DOHH2 (cell line): ENCODE data around the gene ETNPPL.

Source experiments
- H3F3A ChIP-seq: fragments of 200-600 bp; sonication (generic), shearing (Covaris generic); 2 replicates; pipeline ENCODE4 v1.6.0; 2016; ENCODE audit warnings: antibody characterized with exemption, mild to moderate bottlenecking; ENCODE audit not compliant: control insufficient read depth, insufficient read depth
- H3K27ac ChIP-seq: fragments of 200-600 bp; sonication (generic); 2 replicates; pipeline ENCODE4 v1.5.1; 2014; ENCODE audit warnings: low read depth, mild to moderate bottlenecking, low read length, moderate library complexity
- H3K27me3 ChIP-seq: fragments of 200-600 bp; sonication (generic); 2 replicates; pipeline ENCODE4 v1.6.1; 2014; ENCODE audit warnings: mild to moderate bottlenecking, low read length, mixed read lengths; ENCODE audit not compliant: control insufficient read depth
- H3K36me3 ChIP-seq: fragments of 200-600 bp; sonication (generic); 2 replicates; pipeline ENCODE4 v1.6.1; 2014; ENCODE audit warnings: mild to moderate bottlenecking, low read length, moderate library complexity, mixed read lengths; ENCODE audit not compliant: control insufficient read depth
- H3K4me1 ChIP-seq: fragments of 200-600 bp; sonication (generic); 2 replicates; pipeline ENCODE4 v1.6.1; 2014; ENCODE audit warnings: mild to moderate bottlenecking, low read length, mixed read lengths; ENCODE audit not compliant: control insufficient read depth
- H3K4me2 ChIP-seq: fragments of 200-600 bp; sonication (generic); 2 replicates; pipeline ENCODE4 v1.6.0; 2014; ENCODE audit warnings: mild to moderate bottlenecking, low read length, moderate library complexity
- H3K4me3 ChIP-seq: fragments of 200-600 bp; sonication (generic); 2 replicates; pipeline ENCODE4 v1.5.1; 2014; ENCODE audit warnings: mild to moderate bottlenecking, low read length, mixed read lengths
- H3K79me2 ChIP-seq: fragments of 200-600 bp; sonication (generic); 2 replicates; pipeline ENCODE4 v1.6.1; 2014; ENCODE audit warnings: mild to moderate bottlenecking, low read length, mixed read lengths; ENCODE audit not compliant: control insufficient read depth
- H3K9me2 ChIP-seq: fragments of 200-600 bp; sonication (generic); replicated peaks from 2 replicates; pipeline ENCODE4 v1.6.1; 2014; ENCODE audit warnings: mild to moderate bottlenecking, low read length, mixed read lengths; ENCODE audit not compliant: control insufficient read depth
- H3K9me3 ChIP-seq: fragments of 200-600 bp; sonication (generic); 2 replicates; pipeline ENCODE4 v1.6.1; 2014; ENCODE audit warnings: antibody characterized with exemption, low read length, mixed read lengths; ENCODE audit not compliant: control insufficient read depth, insufficient read depth
- H4K20me1 ChIP-seq: fragments of 200-600 bp; sonication (generic); 2 replicates; pipeline ENCODE4 v1.6.0; 2014; ENCODE audit warnings: low read depth, mild to moderate bottlenecking, antibody characterized with exemption, low read length, moderate library complexity; ENCODE audit not compliant: control insufficient read depth, insufficient read depth
- CTCF ChIP-seq: fragments of 200-600 bp; sonication (generic); IDR thresholded peaks from one replicate; pipeline ENCODE4 v1.5.1; 2014; ENCODE audit warnings: antibody characterized with exemption, mild to moderate bottlenecking, low read depth, low read length; ENCODE audit not compliant: poor library complexity, severe bottlenecking
- EZH2phosphoT487 ChIP-seq: fragments of 200-600 bp; sonication (generic); IDR thresholded peaks from 2 replicates; pipeline ENCODE4 v1.6.1; 2017; ENCODE audit warnings: borderline replicate concordance, mild to moderate bottlenecking, antibody characterized with exemption, low read length, moderate library complexity, mixed read lengths

The ETNPPL gene

GRCh38 chr4:108749119-108749518 lies 13.7 kb downstream of the ETNPPL start:
- H3K27me3 ChIP-seq, result peaks cover 2% of the 10 kb centered on the region; the same call in 1 of the 2 replicates

GRCh38 chr4:108746511-108746910 lies 16.3 kb downstream of the ETNPPL start:
- no peaks in the 10 kb centered on the region for H3K4me1 ChIP-seq
- H3K4me2 ChIP-seq, result no peak overlapping the region
- H3F3A ChIP-seq, result no peaks in the 10 kb centered on the region
- H3K9me2 ChIP-seq, result no peaks in the 10 kb centered on the region
- no peak overlapping the region for H3K27ac ChIP-seq
- no peaks in the 10 kb centered on the region for H3K9me3 ChIP-seq
- no peaks in the 10 kb centered on the region for H4K20me1 ChIP-seq
- no peak for TF ChIP-seq EZH2phosphoT487
- TF ChIP-seq CTCF, result no peak
- H3K36me3 ChIP-seq, result no peaks in the 10 kb centered on the region
- H3K4me3 ChIP-seq, result no peak overlapping the region
- peaks cover 2% of the 10 kb centered on the region; the same call in 1 of the 2 replicates for H3K27me3 ChIP-seq
- no peaks in the 10 kb centered on the region for H3K79me2 ChIP-seq

More at GRCh38 chr4:108749119-108749518, 13.7 kb downstream of the ETNPPL start:
- Histone ChIP-seq H3K36me3 (no peaks in the 10 kb centered on the region), H4K20me1 (no peaks in the 10 kb centered on the region), H3F3A (no peaks in the 10 kb centered on the region), H3K4me1 (no peaks in the 10 kb centered on the region), H3K9me3 (no peaks in the 10 kb centered on the region), H3K4me2 (no peak overlapping the region), H3K79me2 (no peaks in the 10 kb centered on the region), H3K9me2 (no peaks in the 10 kb centered on the region), H3K27ac (no peak overlapping the region), H3K4me3 (no peak overlapping the region)
- no peak for TF ChIP-seq EZH2phosphoT487

GRCh38 chr4:108744307-108744706 lies 18.5 kb downstream of the ETNPPL start:
- H4K20me1 ChIP-seq, result no peaks in the 10 kb centered on the region
- H3K9me3 ChIP-seq, result no peaks in the 10 kb centered on the region
- no peak overlapping the region for H3K4me2 ChIP-seq
- H3K27ac ChIP-seq, result no peak overlapping the region
- TF ChIP-seq EZH2phosphoT487 (no peak), CTCF (no peak)
- H3F3A ChIP-seq, result no peaks in the 10 kb centered on the region
- no peaks in the 10 kb centered on the region for H3K79me2 ChIP-seq
- H3K9me2 ChIP-seq, result no peaks in the 10 kb centered on the region
- peaks cover 2% of the 10 kb centered on the region; the same call in 1 of the 2 replicates for H3K27me3 ChIP-seq
- no peaks in the 10 kb centered on the region for H3K36me3 ChIP-seq
- H3K4me3 ChIP-seq, result no peak overlapping the region
- H3K4me1 ChIP-seq, result no peaks in the 10 kb centered on the region

GRCh38 chr4:108742451-108743420 lies 20.1 kb downstream of the ETNPPL start:
- TF ChIP-seq CTCF (no peak), EZH2phosphoT487 (no peak)
- H3K4me2 ChIP-seq, result no peak overlapping the region
- no peaks in the 10 kb centered on the region for H3K79me2 ChIP-seq
- H3K36me3 ChIP-seq, result no peaks in the 10 kb centered on the region
- H3F3A ChIP-seq, result no peaks in the 10 kb centered on the region
- H3K4me1 ChIP-seq, result no peaks in the 10 kb centered on the region
- H3K27me3 ChIP-seq, result peaks cover 2% of the 10 kb centered on the region; the same call in 1 of the 2 replicates
- H4K20me1 ChIP-seq, result no peaks in the 10 kb centered on the region
- no peaks in the 10 kb centered on the region for H3K9me3 ChIP-seq
- H3K9me2 ChIP-seq, result no peaks in the 10 kb centered on the region
- H3K4me3 ChIP-seq, result no peak overlapping the region
- H3K27ac ChIP-seq, result no peak overlapping the region
